Measurements from ENCODE around the gene UQCRC1. TPM values are rescaled to one million over a fixed set of nuclear protein-coding genes. Genes with fewer than 3 reads are reported as not detected.

The UQCRC1 gene
- 199 and 243 TPM in 2 replicates for total RNA-seq (2014; rRNA removed; shearing (Covaris generic); ENCODE audit: low replicate concordance)

DNA sequence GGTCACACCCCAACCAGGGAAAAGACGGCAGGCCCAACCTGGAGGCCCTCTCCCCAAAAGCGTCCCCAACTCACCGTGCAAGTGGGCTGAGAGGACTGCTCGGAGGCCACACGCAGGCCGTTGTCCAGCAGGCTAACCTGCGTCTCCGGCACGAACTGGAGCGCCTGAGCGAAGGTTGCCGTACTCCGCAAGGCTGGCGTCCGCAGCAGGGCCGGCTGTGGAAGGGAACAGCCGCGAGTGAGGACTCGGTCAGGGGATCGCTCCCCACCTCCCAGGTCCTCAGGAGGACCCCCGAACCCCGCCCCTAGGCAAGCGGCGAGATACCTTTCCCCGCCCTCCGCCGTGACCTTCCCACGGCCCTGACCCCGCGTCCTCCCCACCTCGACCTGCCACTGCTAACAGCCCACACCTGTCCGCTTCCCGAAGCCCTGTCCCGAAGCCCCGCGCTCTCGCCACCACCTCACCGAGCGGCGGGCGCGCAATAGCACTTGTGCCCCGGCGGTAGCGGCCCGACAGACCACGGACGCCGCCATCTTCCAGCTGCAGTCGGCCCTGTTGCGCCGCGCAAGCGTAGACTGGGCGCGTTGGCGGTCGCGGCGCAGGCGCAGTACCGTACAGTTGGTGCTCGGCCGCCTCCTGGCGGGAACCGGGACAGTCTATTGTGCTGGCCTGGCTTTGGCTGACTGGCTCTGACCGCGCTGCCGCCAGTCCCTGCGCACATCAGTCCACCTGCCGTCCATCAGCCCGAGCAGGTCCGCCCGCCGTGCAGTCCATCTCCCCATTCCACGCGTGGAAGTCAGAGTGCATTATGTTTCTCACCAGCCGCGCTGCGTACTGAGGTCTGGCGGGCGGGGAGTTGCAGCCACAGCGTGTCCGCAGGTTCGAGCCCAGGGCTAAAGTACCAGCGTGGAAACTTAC is at the start of gene UQCRC1:
Gene UQCRC1, minus strand, starts transcription at position 559 of the 918 bp plus-strand sequence. Its CDS starts 26 bp downstream, at position 533.
- no peaks in the 10 kb centered on the region for H3K27me3 ChIP-seq
- H3K4me3 ChIP-seq, result peak within 1 kb of the TSS; percentile 72
- H3K9me3 ChIP-seq, result no peaks in the 10 kb centered on the region
- peak; percentile 86 for DNase-seq
- peaks cover 10% of the 10 kb centered on the region for H3K36me3 ChIP-seq

DNA sequence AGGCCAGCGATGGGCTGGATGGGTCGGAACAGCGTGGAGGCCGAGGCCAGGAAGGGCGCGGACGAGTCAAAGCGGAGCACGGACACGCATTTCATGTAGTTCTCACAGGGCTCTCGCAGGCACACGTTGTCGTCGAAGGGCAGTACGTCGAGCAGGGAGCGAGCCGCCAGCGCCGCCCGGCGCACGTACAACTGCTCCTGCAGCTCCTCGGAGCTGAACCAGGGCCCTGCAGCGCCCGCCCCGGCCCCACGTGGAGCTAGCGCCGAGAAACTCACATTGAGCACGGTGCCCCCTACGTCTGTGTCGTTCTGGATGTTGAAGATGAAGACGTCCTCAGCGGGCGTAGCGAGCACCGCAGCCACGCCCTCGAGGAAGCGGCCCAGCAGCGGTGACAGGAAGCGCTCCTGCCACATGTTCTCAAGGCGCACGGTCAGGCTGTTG is 47.4 kb upstream of the UQCRC1 start:
- H3K4me3 ChIP-seq, result no peak overlapping the region
- no peak for DNase-seq
- H3K9me3 ChIP-seq, result no peaks in the 10 kb centered on the region
- no peaks in the 10 kb centered on the region for H3K27me3 ChIP-seq
- no peaks in the 10 kb centered on the region for H3K36me3 ChIP-seq

DNA sequence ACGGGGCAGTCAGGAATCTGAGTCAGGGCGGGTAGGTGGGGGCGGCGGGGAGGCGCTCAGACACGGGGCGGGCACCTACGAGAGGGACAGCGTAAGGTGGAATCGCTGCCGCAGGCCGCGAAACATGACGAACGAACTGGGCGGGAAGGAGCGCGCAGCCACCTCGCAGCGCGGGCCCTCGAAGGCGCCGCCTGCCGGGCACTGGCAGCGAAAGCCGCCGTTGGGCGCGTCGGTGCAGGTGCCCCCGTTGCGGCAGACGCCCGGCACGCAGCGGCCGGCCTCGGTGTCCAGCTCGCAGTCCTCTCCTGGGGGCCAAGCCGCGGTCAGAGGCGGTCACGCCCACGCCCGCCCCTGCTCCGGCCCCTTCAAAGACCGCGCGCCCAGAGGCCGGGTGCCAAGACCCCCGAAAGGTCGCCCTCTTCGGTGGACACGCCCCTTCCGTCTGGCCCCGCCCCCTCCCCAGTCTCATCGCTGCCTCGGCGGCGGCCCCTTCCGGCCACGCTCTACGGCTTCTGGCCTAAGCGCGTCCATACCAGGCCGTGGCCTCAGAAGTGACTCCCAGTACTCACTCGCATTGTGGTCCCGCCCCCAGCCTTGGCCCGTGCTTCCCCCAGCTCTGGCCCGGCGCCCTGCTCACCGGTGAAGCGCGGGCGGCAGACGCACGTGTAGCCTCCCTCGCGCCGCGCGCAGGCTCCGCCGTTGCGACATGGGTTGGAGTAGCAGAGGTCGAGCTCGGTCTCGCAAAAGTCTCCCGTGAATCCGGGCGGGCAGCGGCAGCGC is 46.8 kb upstream of the UQCRC1 start:
- Histone ChIP-seq H3K27me3 (no peaks in the 10 kb centered on the region), H3K4me3 (peak overlapping the region; percentile 32; the same call in 1 of the 2 replicates), H3K36me3 (no peaks in the 10 kb centered on the region), H3K9me3 (no peaks in the 10 kb centered on the region)
- DNase-seq, result peak; percentile 44

DNA sequence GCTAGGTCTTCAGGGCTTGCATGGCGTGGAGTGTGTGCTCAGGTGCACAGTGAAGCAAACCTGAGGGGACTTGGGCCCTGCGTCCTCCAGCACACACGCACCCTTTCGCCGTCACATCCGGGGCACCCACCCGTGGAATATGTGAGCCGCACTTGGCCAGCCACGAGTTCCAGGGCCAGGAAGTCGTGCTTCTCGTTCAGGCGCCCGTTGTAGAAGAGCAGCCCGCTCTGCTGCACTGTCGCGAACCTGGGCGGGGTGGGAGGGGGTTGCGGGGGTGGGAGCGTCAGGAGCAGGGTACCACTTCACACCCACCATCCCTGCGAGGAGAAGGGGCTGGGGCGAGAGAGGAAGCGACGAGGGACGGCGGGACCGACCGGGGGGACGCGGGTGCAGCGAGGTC is 46.2 kb upstream of the UQCRC1 start:
- Histone ChIP-seq H3K36me3 (no peaks in the 10 kb centered on the region), H3K9me3 (no peaks in the 10 kb centered on the region), H3K4me3 (no peak overlapping the region), H3K27me3 (no peaks in the 10 kb centered on the region)
- no peak for DNase-seq

DNA sequence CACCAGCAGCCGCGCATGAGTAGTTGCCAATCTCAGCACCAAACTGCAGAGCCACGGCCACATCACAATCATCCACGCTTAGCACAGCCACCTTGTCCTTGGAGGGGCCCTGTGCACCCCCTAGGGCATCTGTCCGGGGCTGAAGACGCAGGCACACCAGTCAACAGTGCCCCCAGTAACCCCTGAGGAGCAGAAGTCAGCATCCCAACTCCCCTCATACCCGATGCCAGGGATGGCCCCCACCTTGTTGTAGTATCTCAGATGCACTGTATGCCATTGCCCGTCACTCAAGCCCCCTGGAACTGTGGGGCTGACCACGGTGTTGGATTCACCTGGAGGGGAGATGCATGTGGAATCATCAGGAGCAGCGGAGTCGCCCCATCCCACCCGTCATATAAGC is 45.6 kb upstream of the UQCRC1 start:
- DNase-seq, result no peak
- H3K36me3 ChIP-seq, result no peaks in the 10 kb centered on the region
- no peak overlapping the region for H3K4me3 ChIP-seq
- no peaks in the 10 kb centered on the region for H3K9me3 ChIP-seq
- H3K27me3 ChIP-seq, result no peaks in the 10 kb centered on the region

DNA sequence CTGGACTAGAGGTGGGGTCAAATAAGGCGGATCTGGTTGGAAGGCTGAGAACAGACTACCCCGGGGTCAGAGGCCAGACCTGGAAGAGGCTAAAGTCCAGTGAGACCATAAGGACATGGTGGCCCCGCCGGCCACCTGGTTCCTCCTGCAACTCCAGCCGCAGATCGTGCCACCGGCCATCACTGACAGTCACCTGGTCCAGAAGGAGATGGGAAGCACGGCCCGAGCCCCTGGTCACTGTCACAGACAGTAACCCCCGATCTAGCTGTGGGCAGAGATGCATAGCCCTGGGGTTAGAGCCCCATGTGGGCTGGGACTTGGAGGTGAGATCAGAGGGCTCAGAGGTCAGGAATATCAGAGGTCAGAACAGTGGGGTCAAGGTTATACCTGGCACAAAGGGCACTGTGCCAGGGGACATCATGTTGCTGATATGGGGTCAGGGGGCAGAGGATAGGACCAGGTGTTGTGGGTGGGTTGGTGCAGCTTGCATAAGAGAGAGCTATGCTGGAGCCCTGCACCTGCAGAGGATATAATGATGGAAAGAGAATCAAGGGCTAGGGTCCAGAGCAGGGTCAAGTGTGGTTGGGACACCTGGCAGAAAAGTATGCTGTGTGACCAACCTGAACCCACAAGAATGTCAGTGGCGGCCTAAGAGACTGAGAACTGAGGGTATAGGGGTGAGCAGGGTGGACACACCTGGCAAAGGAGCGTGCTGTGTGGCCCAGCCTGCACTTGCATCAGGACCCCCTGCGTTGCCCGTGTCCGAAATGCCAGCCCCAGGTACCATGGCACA is 43.7 kb upstream of the UQCRC1 start:
- Histone ChIP-seq H3K4me3 (no peak overlapping the region), H3K9me3 (no peaks in the 10 kb centered on the region), H3K27me3 (no peaks in the 10 kb centered on the region), H3K36me3 (no peaks in the 10 kb centered on the region)
- DNase-seq, result no peak

DNA sequence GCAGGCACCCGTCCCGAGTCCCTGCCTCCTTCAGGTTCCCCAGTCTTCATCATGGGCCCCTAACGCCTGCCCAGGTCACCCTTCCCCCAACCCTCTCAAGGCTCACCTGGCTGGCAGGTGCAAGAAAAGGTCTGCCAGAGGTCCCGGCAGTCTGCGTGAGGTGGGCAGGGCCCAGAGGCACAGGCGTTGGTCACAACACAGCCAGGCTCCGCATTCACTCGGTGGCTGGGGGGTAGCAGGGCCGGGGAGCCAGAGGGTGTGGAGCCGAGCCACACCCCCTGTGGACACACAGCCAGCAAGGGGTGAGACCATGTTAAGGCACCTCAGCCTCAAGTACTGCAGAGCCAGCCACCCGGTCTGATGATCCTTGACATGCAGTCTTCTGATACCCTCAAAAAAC is 42.3 kb upstream of the UQCRC1 start:
- Histone ChIP-seq H3K27me3 (no peaks in the 10 kb centered on the region), H3K36me3 (no peaks in the 10 kb centered on the region), H3K4me3 (no peak overlapping the region), H3K9me3 (no peaks in the 10 kb centered on the region)
- DNase-seq, result no peak

DNA sequence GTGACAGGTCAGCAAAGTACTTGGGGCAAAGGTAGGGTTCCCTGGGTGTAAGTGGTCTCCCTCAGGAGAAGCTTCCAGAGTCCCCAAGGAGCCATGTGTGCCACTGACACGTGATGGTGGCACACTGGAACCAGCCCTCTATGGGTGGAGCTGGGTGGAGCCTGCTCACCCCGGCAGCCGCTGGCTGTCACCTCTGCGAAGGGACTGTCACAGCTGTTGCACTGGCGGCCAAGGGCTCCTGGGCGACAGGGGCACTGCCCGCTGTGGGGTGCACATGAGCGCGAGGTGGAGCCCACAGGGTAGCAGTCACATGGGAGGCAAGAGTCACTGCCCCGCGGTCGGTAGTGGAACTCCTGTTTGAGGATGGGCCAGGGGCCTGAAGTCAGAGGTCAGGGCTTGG is 41.3 kb upstream of the UQCRC1 start:
- Histone ChIP-seq H3K9me3 (no peaks in the 10 kb centered on the region), H3K4me3 (no peak overlapping the region), H3K36me3 (no peaks in the 10 kb centered on the region), H3K27me3 (no peaks in the 10 kb centered on the region)
- DNase-seq, result no peak

DNA sequence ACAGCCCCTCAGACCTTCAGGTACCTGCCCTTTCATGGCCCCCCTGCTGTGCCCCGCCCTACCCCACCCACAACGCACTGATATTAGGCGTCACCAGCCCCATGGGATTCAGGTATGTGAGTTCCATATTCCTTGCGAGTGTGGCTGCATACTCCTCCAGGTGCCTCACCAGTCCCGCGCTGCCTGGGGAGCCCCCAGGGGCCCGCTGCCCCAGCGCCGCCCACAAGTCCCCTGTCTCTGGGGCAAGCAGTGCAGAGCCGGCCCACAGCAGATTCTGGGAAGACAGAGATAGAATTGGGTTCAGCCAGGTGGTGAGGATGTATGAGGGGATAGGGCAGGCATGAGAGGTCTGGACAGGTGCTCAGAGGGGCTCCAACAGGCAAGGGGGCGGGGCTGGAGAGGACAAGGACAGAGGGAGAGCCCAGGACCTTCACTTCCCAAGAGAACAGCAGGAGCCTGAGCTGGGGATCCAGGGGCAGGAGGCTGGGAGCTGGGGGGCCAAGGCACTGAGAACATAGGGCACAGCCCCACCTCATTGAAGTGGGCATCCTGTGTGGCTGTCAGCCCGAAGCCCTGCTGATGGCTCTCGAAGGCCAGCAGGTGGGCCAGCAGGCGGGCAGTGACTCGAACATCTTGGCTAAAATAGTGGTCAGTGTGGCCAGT is 38.9 kb upstream of the UQCRC1 start:
- Histone ChIP-seq H3K4me3 (no peak overlapping the region), H3K36me3 (no peaks in the 10 kb centered on the region), H3K9me3 (no peaks in the 10 kb centered on the region), H3K27me3 (no peaks in the 10 kb centered on the region)
- no peak for DNase-seq

DNA sequence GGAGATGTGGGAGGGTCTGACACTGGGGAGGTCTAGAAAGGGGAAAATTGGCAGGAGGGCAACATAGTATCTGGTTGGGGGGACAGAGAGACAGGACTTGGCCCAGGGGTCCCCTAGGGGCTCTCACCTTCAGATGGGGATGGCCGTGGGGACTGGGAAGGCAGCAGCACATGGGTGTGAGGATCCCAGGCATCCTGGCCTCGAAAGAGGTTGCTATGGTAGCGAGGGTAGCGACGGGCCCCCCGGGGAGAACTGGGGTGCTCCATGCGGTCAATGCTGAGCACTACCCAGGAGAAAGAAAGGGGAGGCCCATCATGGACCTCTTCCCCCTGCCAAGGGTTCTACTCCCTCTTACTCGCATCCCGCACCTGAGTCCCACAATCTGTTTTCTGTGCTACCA is 38.3 kb upstream of the UQCRC1 start:
- H3K4me3 ChIP-seq, result no peak overlapping the region
- no peaks in the 10 kb centered on the region for H3K9me3 ChIP-seq
- no peaks in the 10 kb centered on the region for H3K27me3 ChIP-seq
- H3K36me3 ChIP-seq, result no peaks in the 10 kb centered on the region
- DNase-seq, result no peak

DNA sequence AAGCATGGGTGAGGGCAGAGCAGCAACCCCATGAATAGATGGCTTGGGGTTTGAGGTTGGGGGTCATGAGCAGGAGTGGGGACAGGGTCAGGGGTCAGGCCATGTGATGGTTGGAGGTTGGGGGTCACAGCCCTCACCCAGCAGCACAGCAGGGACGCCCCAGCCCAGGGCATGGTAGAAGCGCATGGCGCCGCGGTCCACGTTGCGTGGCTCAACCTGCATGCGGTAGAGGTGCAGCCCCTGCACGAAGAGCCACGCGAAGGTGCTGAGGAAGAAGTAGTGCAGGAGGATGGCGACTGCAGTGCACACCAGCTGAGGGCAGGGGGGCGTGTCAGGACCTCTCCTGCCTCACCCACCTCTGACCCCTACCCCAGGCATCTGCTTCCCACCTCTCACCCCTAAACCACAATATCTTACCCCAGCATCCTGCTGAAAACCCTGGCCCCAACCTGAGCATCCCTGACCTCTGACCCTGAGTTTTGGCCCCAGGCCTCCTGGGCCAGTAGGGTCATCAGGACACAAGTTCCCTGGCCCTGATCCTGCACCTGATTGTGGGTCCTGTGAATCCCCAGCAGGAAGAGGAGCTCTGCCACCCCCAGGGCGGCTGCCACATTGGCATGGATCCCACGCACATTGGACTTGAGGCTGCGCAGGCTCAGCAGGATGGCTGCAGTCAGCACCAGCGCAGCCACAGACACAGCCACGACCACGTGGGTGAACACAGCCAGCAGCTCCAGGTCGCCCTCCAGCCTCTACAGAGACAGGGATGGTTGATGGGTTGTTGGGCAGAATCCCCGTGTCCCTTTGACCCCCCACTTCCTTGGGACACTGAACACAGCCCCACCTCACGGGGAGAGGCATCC is 35.7 kb upstream of the UQCRC1 start:
- Histone ChIP-seq H3K36me3 (no peaks in the 10 kb centered on the region), H3K4me3 (no peak overlapping the region), H3K27me3 (no peaks in the 10 kb centered on the region), H3K9me3 (no peaks in the 10 kb centered on the region)
- DNase-seq, result no peak

DNA sequence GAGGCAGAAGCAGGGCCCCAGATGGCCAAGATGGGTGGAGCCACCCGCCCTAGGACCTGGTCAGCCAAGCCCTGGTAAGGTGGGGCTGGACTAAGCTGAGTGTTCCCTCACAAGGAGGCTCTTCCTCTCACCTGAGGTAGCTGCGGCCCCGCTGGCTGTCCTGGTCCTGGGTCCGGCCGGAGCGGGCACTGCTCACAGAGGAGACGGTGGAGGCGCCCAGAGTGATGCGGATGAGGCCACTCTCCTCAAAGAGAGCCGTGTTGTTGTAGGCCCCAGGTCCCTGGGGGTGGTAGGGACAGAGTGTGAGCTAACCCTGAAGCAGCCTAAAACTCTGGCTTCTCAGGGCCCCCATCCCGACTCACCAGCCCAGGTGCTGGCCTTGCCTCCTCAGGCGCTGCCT is 33.2 kb upstream of the UQCRC1 start:
- no peaks in the 10 kb centered on the region for H3K36me3 ChIP-seq

DNA sequence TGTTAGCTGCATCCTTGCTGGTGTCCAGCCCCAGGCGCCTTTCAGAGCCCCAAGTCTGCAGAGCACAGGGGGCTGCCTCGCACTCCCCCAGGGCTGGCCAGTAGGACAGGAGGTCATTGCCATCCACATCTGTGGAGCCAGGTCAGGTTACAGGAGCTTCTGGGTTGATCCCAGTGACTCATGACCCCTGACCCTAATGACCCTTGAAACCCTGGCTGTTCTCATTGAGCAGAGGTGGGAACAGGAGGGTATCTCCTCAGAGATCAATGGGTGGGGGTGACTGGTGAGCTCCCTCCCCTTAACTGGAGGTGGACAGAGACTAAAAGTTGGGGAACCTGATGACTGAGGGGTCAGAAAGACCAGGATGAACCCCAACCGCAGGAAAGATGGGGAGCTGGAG is 31.9 kb upstream of the UQCRC1 start:
- Histone ChIP-seq H3K36me3 (no peaks in the 10 kb centered on the region), H3K4me3 (no peak overlapping the region)

More for the DNA sequence above, 33.2 kb upstream of the UQCRC1 start:
- no peaks in the 10 kb centered on the region for H3K9me3 ChIP-seq
- H3K4me3 ChIP-seq, result no peak overlapping the region
- H3K27me3 ChIP-seq, result no peaks in the 10 kb centered on the region
- no peak for DNase-seq

DNA sequence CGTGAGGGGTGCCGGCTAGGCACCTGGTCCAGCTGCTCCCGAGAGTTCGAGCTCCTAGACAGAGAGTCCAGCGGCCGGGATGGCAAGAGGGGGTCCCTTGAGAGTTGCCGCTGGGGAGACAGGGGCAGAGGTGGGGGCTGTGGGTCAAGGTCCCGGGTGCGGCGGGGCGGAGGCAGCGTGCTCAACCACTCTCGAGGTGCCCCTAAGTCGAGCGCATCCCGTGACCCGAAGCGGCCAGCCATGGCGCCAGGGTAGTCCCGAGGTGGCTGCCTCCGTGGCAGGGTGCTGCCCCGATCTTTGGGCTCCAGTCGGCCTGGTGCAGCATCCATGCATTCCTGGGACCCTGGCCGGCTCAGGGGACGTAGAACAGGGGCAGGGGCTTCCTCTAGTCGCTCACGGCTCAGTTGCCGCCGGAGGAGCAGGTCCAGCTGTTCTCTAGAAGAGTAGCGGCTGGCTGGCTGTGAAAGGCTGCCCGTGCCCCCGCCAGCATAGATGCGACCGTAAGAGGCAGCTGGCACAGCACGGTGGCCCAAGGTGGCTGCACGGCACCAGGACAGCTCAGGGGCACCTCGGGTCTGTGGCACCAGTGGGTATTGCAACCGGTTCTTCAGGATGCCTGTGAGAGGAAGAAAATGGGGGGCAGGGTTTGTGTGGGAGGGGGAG is 30.6 kb upstream of the UQCRC1 start:
- H3K36me3 ChIP-seq, result no peaks in the 10 kb centered on the region
- no peaks in the 10 kb centered on the region for H3K27me3 ChIP-seq
- H3K9me3 ChIP-seq, result no peaks in the 10 kb centered on the region
- DNase-seq, result no peak
- H3K4me3 ChIP-seq, result no peak overlapping the region

More for the DNA sequence above, 31.9 kb upstream of the UQCRC1 start:
- Histone ChIP-seq H3K9me3 (no peaks in the 10 kb centered on the region), H3K27me3 (no peaks in the 10 kb centered on the region)
- no peak for DNase-seq

DNA sequence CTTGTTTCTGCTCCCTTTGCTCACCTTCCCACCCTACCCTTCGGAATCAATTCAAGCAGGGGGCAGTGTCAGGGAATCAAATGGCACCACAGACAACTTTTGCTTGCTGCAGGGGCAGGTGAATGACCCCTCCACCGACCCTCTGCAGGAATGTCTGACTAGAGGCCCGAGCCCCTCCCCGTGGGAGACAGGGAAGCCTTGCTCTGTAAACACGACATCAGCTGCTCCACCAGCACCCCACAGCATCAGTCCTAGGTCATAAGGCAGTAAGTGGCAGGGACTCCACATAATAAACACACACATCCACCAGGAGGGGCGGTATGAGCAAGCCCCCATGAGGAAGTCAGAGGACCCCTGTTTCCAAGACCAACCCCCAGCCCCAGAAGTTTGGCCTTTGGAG is 27.9 kb upstream of the UQCRC1 start:
- H3K27me3 ChIP-seq, result no peaks in the 10 kb centered on the region
- no peak overlapping the region for H3K4me3 ChIP-seq
- H3K9me3 ChIP-seq, result no peaks in the 10 kb centered on the region
- no peaks in the 10 kb centered on the region for H3K36me3 ChIP-seq
- DNase-seq, result no peak

Data from MG63 (cell line).